Gastroesophageal sphincter (tissue), 4 donors: ENCODE results near the gene CES3. TPM values are rescaled to one million over a fixed set of nuclear protein-coding genes. Genes with fewer than 3 reads are reported as not detected.

Experiments used
- ATAC-seq: fragments of 150-250 bp; one replicate; pipeline ENCODE4 v1.9.1; 2016; ENCODE audit warnings: mild to moderate bottlenecking, moderate library complexity
- H3K27ac ChIP-seq, 4 donors: fragments of 200-600 bp; sonication (generic) in 3 of 4; 1 replicate in 3 of 4; 2 replicates in 1 of 4; pipeline ENCODE4 v1.5.1; 2016 to 2019
- H3K27me3 ChIP-seq: fragments of 200-600 bp; sonication (generic); one replicate; pipeline ENCODE4 v1.5.1; 2019
- H3K36me3 ChIP-seq, 2 donors: fragments of 200-600 bp; sonication (generic); one replicate each; pipeline ENCODE4 v1.5.1; 2019; ENCODE audit warnings: control low read depth in 1 of 2
- H3K4me1 ChIP-seq, 3 donors: fragments of 200-600 bp; sonication (generic); 1 replicate in 2 of 3; 2 replicates in 1 of 3; pipeline ENCODE4 v1.5.1; 2016 to 2019; ENCODE audit warnings: control low read depth in 2 of 3
- H3K4me3 ChIP-seq, 2 donors: fragments of 200-600 bp; sonication (generic); one replicate each; pipeline ENCODE4 v1.5.1; 2019; ENCODE audit warnings: mild to moderate bottlenecking in 1 of 2, moderate library complexity in 1 of 2
- H3K9me3 ChIP-seq, 3 donors: fragments of 200-600 bp; sonication (generic); one replicate each; pipeline ENCODE4 v1.5.1; 2017 to 2019; ENCODE audit warnings: control low read depth in 2 of 3
- EP300 ChIP-seq: sonication (generic); formaldehyde crosslinking; IDR thresholded peaks from one replicate; pipeline ENCODE4 v1.6.1; 2017; ENCODE audit warnings: antibody characterized with exemption, mild to moderate bottlenecking
- POLR2A ChIP-seq, 2 donors: fragments of 450-650 bp; IDR thresholded peaks; one replicate each; pipeline ENCODE4 v1.6.1; 2017; ENCODE audit warnings: antibody characterized with exemption in 2 of 2, mild to moderate bottlenecking in 2 of 2, moderate library complexity in 1 of 2
- POLR2AphosphoS5 ChIP-seq: sonication (generic); formaldehyde crosslinking; IDR thresholded peaks from one replicate; pipeline ENCODE4 v1.6.1; 2017; ENCODE audit warnings: antibody characterized with exemption
- WGBS, 2 donors: methylation state at CpG; one replicate each; pipeline ENCODE4 v1.1.5; 2018; ENCODE audit warnings: low coverage in 1 of 2; 5-methylcytosine and 5-hydroxymethylcytosine counted together
- total RNA-seq, 4 donors: library from RNA; depleted of rRNA; stranded (reverse); fragments of >200 nt; gene quantifications; one replicate each; pipeline ENCODE4 v1.1.0, GENCODE V29; 2016
- TF ChIP-seq, protein P1 (sequence below), 4 experiments: fragments of 200-600 bp in 2 of 4; fragments of 450-650 bp in 2 of 4; sonication (generic) in 1 of 4; IDR thresholded peaks; one replicate each; pipeline ENCODE4 v1.5.1; 2017 to 2019; ENCODE audit warnings: antibody characterized with exemption in 4 of 4, mild to moderate bottlenecking in 2 of 4, moderate library complexity in 2 of 4

Gene CES3
- total RNA-seq, 4 donors from 2014 or later, result 0.13 to 0.49 (median 0.39) TPM; not detected in 1

DNA sequence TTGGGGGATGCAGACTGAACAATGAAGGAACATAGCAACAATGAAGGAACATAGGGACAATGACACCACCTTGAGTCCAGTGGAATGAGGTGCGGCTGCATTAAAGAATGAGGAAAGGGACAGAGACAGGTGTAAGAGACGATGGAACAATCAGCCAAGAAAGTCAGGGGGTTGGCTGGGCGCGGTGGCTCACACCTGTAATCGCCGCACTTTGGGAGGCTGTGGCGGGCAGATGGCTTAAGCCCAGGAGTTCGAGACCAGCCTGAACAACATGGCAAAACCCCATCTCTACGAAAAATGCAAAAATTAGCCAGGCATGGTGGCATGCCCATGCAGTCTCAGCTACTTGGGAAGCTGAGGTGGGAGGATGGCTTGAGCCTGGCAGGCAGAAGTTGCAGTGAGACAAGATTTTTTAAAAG is 54.3 kb downstream of the CES3 start:
- ATAC-seq, result no peak
- H3K4me3 ChIP-seq, result no peak overlapping the region
- TF ChIP-seq EP300, result no peak
- no peaks in the 10 kb centered on the region for H3K36me3 ChIP-seq
- no peaks in the 10 kb centered on the region for H3K9me3 ChIP-seq
- H3K27me3 ChIP-seq, result no peaks in the 10 kb centered on the region
- H3K4me1 ChIP-seq, result peaks cover 0 to 23% (median 13%) of the 10 kb centered on the region in 3 donors
- WGBS, 2 donors, result 94% methylated on average over 8 to 9 of the region's 9 CpGs
- H3K27ac ChIP-seq, result no peak overlapping the region

DNA sequence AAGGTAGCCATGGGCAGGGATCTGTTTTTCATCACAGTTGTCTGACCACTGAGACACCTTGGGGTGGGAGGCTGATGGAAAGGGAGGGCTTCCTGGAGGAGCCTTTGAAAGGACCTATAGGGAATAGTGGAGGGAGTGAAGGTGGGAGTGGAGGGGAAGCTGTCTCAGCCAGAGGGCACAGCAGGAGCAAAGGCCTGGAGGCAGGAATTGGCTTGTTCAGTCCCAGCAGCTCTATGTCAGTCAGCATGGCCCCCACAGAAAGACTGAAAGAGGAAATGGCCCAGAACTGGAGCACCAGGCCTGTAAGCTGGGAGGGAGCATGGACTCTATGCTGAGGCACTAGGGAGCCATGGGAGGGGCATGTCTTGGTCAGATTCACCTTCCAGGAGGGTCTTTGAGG is 55.1 kb downstream of the CES3 start:
- peaks cover 0 to 23% (median 13%) of the 10 kb centered on the region in 3 donors for H3K4me1 ChIP-seq
- ATAC-seq, result no peak
- H3K9me3 ChIP-seq, result no peaks in the 10 kb centered on the region
- H3K27me3 ChIP-seq, result no peaks in the 10 kb centered on the region
- no peaks in the 10 kb centered on the region for H3K36me3 ChIP-seq
- TF ChIP-seq POLR2AphosphoS5 (no peak), EP300 (no peak), POLR2A (IDR thresholded peaks at IDR 0.05) (no peak)
- TF ChIP-seq, protein P1, sequence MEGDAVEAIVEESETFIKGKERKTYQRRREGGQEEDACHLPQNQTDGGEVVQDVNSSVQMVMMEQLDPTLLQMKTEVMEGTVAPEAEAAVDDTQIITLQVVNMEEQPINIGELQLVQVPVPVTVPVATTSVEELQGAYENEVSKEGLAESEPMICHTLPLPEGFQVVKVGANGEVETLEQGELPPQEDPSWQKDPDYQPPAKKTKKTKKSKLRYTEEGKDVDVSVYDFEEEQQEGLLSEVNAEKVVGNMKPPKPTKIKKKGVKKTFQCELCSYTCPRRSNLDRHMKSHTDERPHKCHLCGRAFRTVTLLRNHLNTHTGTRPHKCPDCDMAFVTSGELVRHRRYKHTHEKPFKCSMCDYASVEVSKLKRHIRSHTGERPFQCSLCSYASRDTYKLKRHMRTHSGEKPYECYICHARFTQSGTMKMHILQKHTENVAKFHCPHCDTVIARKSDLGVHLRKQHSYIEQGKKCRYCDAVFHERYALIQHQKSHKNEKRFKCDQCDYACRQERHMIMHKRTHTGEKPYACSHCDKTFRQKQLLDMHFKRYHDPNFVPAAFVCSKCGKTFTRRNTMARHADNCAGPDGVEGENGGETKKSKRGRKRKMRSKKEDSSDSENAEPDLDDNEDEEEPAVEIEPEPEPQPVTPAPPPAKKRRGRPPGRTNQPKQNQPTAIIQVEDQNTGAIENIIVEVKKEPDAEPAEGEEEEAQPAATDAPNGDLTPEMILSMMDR (IDR thresholded peaks at IDR 0.05), result no peak
- H3K4me3 ChIP-seq, result no peak overlapping the region
- H3K27ac ChIP-seq, result no peak overlapping the region

DNA sequence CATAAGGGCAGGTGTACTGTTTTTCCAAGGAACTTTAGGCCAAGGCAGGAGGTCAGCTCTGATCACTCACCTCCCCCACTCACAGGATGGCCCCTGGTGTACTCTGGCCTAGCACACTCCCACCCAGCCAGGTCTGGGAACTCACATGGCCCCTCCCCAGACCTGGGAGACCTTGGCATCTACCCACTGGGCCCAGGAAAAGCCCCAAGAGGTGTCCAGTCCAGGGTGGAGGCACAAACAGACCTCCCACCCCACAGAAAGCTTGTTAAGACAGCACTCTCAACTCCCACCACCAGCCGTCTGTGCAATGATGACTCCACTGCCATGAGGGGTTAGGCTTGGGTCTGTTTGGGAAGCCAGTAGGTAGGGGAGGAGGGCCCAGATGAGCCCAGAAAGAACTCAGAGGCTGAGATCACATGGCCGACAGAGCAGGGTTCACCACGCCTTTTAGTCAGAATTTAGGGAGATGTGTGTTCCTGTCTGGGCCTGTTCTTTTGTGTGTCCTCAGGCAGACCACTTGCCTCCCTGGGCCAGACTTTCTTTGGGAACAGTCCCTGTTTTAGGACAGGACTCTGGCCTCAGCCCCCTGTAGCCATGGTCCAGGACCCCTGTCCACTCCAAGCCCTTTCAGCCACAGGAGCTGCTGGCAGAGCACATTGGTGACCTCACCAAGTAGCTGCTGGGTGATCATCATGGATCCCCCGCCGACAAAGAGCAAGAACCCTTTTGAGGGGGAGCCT is 55.8 kb downstream of the CES3 start:
- Histone ChIP-seq H3K4me3 (no peak overlapping the region), H3K27ac (no peak overlapping the region), H3K4me1 (peaks cover 0 to 23% (median 13%) of the 10 kb centered on the region in 3 donors), H3K36me3 (no peaks in the 10 kb centered on the region), H3K9me3 (no peaks in the 10 kb centered on the region), H3K27me3 (no peaks in the 10 kb centered on the region)
- WGBS, 2 donors, result 96 to 100% methylated on average over 2 to 3 of the region's 5 CpGs
- no peak for ATAC-seq
- no peak for TF ChIP-seq POLR2A (IDR thresholded peaks at IDR 0.05)
- no peak for TF ChIP-seq POLR2AphosphoS5
- TF ChIP-seq, protein P1 (IDR thresholded peaks at IDR 0.05), result no peak
- no peak for TF ChIP-seq EP300

DNA sequence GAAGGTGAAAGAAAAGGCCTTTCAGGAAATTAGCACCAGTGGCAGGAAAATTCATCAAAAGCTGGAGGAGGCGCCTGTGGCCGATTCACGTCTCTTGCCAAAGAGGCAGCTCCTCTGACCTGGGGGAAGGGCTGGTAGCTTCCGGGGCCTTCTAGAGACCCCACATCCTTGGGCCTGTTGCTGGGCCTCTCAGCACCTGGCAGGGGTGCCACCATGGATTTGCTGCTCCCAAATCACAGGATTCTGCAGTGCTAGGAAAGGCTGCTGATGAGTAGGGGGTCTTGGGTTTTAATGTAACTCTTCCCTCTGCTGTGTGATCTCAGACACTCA is 56.3 kb downstream of the CES3 start:
- 70% methylated on average over 2 of the region's 4 CpGs; no CpG with 5 or more reads in 1 of the 2 donors for WGBS, 2 donors
- no peaks in the 10 kb centered on the region for H3K27me3 ChIP-seq
- ATAC-seq, result no peak
- H3K9me3 ChIP-seq, result no peaks in the 10 kb centered on the region
- peaks cover 0 to 23% (median 13%) of the 10 kb centered on the region in 3 donors for H3K4me1 ChIP-seq
- H3K36me3 ChIP-seq, result no peaks in the 10 kb centered on the region
- H3K4me3 ChIP-seq, result no peak overlapping the region
- no peak for TF ChIP-seq EP300
- H3K27ac ChIP-seq, result no peak overlapping the region

DNA sequence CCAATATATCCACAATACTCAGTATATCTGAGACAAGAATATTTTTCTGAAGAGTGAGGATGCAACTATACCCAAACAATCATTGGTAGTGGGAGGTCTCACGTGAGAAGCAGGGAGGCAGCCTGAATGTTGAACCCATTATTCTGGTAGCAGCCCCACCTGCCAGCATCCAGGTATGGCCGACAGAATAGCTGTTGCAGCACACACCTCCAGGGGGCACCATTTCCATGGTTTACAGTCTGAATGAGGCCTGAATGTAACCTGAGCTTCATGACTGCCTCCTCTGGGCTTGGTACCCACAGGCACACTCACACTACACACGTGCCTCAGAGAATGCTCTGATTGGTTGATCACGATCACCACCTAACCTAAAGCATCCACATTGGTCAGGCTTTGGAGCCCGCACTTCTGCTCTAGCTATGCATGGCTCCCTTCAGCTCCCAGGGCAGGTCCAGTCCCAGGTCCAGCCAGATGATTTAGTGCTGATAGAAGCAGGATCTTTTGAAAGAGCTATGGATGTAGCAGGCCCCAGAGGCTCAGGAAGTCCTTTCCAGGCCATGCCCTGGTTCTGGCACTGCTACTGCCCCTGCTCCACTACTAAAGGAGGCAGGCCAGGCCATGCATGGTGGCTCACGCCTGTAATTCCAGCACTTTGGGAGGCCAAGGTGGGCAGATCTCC is 56.9 kb downstream of the CES3 start:
- 25 to 60% methylated on average over 1 to 4 of the region's 6 CpGs for WGBS, 2 donors
- TF ChIP-seq POLR2A (IDR thresholded peaks at IDR 0.05), result no peak
- TF ChIP-seq, protein P1 (IDR thresholded peaks at IDR 0.05), result peak in 3 of 4 experiments; percentile 57 to 69 (median 63)
- Histone ChIP-seq H3K27ac (no peak overlapping the region), H3K36me3 (no peaks in the 10 kb centered on the region), H3K27me3 (no peaks in the 10 kb centered on the region), H3K4me1 (peaks cover 0 to 21% (median 13%) of the 10 kb centered on the region in 3 donors), H3K9me3 (no peaks in the 10 kb centered on the region), H3K4me3 (no peak overlapping the region)
- peak; percentile 52 for ATAC-seq

DNA sequence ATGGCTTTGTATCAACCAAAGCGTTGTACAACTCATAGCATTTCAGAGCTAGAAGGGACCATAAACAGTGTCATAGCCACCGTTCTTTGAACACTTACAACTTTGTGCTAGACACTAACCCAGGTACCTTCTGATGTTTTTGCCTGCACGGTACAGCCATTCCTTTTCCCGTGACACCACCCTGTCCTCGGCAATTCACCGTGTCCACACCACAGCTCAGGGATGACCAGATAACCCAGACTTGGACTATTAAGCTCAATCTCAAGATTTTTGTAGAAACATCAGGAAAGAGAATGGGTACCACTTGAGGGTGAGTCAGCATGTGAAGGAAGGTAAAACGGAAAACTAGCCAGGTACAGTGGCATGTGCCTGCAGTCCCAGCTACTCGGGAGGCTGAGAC is 58.1 kb downstream of the CES3 start:
- no peaks in the 10 kb centered on the region for H3K27me3 ChIP-seq
- no peak overlapping the region for H3K4me3 ChIP-seq
- no peaks in the 10 kb centered on the region for H3K9me3 ChIP-seq
- 80 to 88% methylated on average over 1 to 8 of the region's 8 CpGs for WGBS, 2 donors
- H3K36me3 ChIP-seq, result no peaks in the 10 kb centered on the region
- no peak for ATAC-seq
- H3K27ac ChIP-seq, result no peak overlapping the region
- H3K4me1 ChIP-seq, result peaks cover 0 to 8% (median 5%) of the 10 kb centered on the region in 3 donors
- TF ChIP-seq, protein P1 (IDR thresholded peaks at IDR 0.05), result no peak
- TF ChIP-seq EP300 (no peak), POLR2A (IDR thresholded peaks at IDR 0.05) (no peak), POLR2AphosphoS5 (no peak)
